Activated CD4-positive, alpha-beta T cell treated with anti-CD3 and anti-CD28 coated beads, Interleukin-2, amount 50 U/mL, for 1 hour (primary cell): ENCODE measurements around the gene PIP5KL1.
"Not testable (repeated sequence)": the region's sequence is repeated elsewhere in the genome, so short reads cannot be mapped to it uniquely, and the experiment has no call there.

Source experiments
- DNase-seq: peaks from one replicate; pipeline ENCODE4 v3.0.0-alpha.2; 2020

PIP5KL1 gene

DNA sequence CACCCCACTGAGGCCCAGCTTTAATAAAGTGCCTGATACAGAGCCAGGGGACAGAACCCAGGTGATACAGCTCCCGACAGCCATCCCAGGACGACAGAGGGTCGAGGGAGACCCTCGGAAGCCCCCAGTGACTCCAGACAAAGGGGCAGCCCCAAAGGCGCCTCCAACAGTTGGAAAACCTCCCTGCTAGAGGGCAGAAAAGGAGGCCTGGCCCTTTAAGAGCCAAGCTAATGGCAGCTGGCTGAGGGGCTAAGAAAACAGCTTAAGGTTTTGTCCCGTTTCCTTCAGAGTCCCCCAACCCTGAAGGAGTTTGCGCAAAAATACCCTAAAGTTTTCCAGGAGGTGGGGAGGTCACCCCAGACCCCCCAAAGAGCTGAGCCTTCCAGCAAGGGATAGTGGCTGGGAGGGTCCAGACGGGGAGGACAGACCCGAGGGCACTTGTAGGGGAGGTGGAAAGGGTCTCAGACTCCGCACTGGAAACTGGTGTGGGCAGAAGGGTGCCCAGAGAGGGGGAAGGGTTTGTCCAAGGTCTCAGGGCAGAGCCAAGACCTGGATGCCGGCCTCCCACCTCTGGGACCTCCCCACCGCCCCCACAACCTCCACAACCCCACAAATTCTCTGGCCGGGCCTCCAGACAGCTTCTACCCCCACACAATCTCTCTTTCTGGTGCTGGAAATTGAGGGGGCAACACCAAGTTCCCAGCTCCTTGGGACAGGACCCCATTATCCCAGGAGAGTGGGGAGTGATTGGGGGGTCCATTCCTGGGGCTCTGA is 44.9 kb downstream of the PIP5KL1 start:
- DNase-seq: no peak

DNA sequence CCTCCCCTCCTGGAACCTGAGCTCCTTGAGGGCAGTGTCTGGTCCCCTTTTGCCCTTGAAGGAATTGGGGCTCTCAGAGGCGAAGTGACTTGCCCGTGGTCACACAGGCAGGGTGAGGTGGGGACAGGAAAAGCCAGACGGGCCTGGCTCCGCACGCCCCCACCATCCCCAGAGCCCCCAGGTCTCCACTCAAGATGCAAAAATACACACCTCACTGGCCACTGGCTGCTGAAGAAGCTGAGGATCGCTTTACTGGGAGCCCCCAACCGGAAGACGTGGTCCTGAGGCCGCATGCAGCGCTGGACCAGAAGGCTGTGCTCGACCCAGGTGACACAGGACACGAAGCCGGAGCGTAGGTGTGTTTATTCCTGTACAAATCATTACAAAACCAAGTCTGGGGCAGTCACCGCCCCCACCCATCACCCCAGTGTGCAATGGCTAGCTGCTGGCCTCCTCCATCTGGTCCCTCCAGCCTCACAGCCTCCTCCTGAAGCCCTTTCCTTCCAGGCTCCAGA is 45.5 kb downstream of the PIP5KL1 start:
- no peak for DNase-seq

DNA sequence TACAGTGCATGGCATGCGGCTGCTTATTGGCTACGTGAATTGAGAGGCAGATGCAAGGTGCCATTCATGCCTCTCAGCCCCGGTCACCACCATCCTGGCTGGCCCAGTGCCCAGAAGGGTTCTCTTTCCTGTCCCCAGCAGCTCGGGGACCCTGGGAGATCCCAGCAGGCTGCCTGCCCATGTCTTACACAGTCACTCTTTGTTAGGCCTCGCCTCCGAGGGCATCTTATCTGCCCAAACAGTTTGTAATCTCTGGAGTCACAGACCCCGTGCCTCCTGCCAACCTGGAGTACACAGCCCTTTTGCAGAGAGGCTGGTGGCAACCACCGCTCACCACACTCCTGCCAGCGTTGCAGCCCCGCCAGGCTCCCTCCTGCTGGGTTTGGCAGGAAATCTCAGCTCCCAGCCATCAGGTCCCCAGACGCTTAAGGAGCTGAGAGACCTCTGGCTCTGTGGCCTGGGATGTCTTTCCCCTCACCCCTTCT is 46.1 kb downstream of the PIP5KL1 start:
- DNase-seq: no peak

DNA sequence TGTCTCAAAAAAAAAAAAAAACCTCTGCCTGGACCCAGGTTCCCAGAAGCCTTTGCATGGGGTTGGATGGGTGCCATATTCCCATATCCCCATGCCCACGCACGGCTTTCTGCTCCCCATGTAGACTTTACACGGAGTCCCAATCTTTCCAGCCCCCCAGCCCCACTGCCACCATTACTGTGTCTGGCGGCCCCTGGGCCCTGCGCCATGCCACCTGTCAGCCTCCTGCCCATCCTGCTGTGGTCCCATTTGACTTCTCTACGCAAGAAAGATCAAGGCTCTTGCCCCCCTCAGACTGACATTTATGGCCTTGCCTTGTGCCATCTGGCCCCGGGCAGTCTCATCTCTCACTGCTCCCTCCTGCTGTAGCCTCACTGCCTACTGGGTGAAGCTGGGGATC is 46.6 kb downstream of the PIP5KL1 start:
- no peak for DNase-seq

DNA sequence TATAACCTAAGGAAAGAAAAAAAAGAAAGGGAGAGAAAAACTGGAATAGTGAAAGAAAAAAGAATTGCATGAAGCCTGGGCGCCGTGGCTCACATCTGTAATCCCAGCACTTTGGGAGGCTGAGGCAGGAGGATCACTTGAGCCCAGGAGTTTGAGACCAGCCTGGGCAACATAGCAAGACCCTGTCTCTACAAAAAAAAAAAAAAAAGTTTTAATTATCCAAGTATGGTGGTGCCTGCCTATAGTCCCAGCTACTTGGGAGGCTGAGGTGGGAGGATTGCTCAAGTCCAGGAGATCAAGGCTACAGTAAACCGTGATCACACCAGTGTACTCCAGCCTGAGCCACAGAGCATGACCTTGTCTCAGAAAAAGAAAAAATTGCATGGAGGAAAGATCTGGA is 48.9 kb downstream of the PIP5KL1 start:
- not testable (repeated sequence) for DNase-seq

DNA sequence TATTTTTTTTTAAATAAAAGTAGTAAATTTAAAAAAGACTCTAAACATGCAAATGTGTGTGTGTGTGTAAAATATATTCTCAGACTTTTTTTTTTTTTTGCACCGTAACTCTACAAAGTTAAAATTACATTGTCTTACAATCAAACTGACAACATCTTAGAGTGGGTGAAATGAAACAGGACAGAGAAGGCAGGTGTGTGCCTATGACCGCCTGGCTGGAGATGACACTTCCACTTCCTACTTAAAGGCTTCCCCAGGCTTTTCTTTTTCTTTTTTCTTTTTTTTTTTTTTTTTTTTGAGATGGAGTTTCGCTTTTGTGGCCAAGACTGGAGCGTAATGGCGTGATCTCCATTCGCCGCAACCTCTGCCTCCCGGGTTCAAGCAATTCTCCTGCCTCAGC is 50.4 kb downstream of the PIP5KL1 start:
- DNase-seq: no peak

DNA sequence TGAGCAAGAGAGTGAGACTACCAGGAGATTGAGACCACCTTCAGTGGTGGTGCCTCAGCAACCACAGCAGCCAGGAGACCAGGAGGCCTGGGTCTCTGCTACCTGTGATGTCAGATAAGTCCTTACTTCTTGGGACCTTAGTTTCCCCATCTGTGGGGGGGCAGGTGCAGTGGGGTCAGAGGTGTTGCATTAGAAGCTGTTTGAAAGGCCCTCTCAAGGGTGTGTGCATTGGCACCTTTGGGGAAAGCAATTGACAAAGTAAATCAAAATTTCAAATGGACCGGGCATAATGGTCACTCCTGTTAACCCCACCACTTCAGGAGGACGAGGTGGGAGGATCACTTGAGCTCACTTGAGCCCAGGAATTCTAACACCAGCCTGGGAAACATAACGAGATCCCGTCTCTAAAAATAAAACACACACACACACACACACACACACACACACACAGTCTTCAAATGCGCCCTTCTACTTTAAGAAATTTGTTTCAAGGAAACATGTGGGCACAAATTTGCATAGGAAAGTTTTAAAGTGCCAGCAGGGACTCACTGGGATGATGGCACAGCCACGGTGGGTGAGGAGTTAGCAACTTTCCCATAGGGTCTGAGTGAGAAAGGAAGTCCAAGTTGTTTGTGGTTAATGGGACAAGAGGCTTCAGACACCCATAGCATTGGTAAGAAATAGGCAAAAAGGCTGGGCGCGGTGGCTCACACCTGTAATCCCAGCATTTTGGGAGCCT is 51.8 kb downstream of the PIP5KL1 start:
- DNase-seq: no peak

DNA sequence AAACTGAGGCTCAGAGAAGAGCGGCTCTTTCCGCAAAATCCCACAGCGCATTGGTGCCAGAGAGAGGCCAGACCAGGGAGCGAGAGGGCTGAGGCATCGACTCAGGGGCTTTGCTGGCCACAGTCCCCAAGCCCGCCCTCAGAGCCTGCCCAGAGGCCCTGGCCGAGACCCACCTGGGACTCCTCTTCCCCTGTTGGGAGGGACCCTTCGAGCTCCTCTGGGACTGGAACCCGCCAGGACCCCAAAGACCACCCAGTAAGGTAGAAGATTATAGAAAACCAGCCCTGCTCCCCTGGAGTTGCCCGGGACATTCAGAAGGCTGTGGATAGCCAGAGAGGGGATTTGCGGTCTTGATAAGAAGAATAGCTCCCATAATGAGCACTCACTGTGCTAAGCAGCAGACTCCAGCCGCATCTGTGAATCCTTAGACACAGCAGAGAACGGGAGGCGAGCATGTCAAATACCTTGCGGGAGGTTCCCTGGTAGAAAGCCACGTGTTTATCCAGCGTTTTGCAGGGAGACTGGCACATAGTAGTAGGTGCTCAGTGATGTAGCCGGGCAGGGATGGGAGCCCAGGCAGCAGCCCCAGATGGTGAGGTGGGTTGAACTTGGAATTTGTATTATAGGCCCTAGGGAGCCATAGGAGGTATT is 52.5 kb downstream of the PIP5KL1 start:
- DNase-seq: no peak

DNA sequence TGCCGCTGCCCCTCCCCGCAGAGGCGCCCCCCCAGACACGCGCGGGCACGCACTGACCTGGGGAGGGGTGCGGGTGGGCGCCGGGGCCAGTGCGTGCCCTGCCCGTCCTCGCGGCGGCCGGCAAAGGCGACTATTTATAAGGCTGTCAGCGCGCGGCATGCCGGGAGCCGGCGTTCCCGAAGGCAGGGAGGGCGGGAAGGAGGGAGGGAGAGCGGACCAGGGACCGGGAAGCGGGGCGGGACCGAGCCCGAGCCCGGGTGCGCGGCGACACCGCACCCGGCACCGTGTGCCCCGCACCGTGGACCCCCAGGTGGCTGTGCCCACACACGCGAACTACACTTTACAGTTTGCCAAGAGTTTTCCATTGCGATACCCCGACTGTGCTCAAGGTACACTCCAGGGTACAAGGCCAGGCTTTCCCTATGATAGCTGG is 53.0 kb downstream of the PIP5KL1 start, which contains the start of gene AK1:
TSS of gene AK1 (minus strand) at position 110 of the 433 bp plus-strand sequence. CDS start 3,058 bp downstream, outside the sequence.
- DNase-seq: no peak

DNA sequence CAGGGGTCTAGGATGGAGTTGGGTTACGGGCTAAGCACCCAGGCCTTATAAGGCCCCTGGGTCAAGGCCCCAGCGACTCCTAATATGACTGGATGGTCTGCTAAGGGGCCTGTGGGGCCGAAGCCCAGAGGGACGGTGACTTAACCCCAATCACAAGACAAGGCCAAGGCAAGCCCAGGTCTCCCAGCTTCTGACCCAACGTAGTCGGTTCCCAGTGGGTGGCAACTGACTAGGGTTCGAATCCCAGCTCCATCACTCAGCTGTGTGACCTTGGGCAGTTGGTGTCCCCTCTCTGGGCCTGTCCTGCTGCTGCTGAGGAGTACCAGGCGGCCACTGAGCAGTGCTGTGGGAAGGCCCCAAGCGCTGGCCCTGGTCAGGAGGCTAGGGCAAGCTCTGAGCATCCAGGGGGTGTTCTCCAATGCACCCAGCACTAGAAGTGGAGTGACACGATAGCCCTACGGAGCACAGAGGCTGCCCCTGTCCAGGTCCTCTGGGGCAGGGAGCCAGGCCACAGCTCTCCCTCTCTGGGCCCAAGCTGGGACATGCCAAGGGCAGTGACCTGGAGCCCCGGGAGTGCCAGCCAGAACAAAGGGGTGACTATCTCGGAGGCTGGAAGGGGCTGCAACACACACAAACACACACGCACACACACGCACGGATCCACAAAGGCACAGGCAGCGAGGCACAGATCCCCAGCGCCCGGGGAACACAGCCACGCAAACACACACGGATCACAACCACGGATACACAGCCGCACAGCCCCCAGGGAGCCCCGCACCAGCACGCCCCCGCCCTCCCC is 53.6 kb downstream of the PIP5KL1 start:
- no peak for DNase-seq

DNA sequence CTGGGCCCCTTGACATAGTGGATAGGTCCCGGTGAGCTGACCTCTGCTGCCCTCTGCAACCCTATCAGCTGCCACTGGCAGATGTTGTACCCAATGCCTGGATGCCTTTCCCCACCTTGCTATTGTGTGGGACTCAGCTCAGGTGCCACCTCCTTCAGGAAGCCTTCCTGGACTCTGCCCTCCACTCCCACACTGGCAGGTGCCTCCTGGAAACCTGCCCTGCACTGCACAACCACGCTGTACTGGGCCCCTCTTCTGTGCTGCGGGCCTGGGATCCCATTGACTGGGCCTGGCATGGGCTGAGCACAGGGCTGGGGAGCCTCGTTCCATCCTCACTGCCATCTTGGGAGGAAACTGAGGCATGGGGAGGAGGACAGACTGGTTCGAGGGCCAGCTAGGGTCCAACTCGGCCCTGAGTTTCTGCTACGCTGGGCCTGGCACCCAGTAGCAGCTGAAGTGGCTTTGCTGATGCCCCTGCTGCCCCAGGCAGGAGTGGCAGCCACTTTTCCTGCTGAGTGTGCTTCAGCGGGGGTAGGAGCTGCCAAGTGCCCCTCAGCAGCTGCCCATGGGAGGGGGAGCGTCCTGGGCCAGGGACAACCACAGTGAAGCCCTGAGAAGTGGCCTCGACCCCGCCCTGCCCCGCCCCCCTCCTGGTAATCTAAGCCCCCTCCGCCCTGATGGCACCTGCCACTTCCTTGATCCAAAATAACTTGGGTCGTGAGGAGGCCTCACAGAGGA is 54.4 kb downstream of the PIP5KL1 start:
- no peak for DNase-seq

DNA sequence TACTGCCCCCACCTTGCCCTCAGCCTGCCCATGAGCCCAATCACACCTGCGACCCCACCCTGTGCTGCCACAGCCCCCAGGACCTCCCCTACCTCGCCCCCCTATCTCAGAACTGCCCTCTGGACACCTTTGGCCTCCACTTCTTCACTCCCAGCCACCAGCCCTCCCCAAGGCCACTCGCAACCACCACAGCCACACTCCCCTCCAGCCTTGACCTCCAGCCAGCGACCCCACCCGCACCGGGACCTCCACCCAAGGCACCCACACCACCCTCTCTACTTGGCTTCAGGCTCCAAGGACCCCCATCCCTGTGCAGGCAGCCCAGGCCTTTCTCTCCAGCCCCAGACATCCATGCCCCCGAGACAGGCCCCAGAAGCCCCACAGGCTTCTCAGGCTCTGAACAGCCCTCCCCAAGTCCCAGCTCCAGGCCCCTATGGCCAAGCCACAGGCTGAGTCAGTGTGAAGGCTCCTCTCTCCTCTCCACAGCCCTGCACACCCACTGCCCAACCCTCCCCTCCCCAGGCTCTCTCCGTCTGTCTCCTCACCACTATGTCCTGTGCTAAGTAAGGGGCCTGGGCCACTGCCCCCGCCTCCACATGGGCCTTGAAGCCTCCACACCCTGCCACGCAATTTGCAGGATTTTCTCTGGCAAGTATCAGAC is 55.1 kb downstream of the PIP5KL1 start:
- DNase-seq: no peak

DNA sequence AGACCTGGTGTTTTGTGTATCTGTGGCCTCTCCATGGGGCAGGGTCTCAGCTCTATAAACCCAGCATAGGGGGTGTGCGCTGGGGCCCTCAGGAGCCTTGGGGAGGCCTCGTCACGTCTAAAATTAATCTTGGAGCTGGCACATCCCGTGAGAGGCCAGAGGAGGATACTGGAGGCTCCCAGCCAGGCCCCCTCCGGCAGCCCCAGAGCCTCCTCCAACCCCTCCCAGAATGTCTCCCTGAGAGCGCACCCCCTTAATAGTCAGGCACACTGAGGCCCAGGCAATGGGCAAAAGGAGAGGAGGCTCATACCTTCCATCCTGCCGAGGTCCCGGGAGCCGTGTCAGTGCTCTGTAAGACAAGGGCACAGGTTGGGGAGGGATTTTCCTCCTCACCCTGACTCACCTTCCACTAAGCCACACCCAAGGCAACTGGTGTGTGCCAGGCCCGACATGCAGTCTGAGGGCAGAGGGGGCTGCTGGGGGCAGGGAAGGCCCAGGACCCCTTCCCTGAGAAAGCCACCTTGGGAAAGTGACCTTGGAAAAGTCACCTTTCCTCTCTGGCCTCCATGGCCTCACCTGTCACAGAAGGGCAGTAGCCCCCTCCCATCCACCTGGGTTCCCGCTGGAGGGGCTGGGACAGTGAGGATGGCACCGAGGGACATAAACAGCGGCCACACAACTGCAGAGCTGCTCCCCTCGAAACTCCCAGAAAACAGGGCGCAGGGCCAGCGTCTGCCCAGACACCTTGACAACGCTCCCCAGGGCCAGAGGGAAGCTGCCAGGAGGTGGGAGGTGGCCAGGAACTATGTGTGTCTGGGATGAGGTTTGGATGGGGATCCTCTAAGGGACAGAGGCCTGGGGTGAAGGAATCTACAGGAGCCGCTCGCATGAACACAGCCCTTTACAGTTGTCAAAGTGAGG is 56.0 kb downstream of the PIP5KL1 start:
- no peak for DNase-seq

DNA sequence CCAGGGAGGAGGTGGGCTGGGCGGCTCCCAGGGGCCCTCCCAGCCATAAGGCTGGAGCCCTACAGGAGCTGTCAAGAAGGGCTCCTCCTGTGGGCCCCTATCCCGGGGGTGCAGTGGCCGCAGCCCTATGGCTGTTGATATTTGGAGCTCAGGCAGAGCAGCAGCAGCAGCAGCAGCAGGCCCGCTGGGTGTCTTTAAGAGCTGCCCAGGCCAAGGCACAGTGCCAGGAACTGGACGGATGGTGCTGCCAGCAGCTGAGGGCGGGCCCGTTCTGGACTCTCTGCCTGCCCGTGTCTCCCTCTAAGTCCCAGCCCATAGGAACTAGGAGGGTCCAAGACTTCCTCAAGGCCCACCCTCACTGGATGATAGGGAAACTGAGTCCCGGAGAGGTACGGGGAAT is 56.7 kb downstream of the PIP5KL1 start:
- DNase-seq: no peak

DNA sequence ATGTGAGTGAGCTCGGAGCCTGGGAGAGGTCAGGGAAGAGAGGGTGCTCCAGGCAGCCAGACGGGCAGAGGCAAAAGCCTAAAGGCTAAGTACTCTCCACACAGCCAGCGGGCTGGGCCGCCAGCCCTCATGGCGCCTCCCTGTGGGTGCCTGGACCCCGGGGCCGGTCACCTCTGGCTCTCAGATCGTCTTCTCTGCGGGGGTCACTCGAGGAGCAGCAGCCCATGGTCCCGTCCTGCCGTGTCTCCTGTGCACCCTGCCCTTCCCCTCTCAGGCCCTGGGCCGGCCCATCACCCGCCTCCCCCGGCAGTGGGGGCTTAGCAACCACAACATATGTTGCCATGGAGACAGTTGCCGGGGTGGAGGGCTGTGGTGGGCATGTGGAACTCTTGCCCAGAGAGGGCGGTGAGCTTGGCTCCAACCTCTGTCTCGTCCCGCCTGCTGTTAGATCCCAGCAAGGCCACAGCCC is 57.3 kb downstream of the PIP5KL1 start:
- DNase-seq: no peak

DNA sequence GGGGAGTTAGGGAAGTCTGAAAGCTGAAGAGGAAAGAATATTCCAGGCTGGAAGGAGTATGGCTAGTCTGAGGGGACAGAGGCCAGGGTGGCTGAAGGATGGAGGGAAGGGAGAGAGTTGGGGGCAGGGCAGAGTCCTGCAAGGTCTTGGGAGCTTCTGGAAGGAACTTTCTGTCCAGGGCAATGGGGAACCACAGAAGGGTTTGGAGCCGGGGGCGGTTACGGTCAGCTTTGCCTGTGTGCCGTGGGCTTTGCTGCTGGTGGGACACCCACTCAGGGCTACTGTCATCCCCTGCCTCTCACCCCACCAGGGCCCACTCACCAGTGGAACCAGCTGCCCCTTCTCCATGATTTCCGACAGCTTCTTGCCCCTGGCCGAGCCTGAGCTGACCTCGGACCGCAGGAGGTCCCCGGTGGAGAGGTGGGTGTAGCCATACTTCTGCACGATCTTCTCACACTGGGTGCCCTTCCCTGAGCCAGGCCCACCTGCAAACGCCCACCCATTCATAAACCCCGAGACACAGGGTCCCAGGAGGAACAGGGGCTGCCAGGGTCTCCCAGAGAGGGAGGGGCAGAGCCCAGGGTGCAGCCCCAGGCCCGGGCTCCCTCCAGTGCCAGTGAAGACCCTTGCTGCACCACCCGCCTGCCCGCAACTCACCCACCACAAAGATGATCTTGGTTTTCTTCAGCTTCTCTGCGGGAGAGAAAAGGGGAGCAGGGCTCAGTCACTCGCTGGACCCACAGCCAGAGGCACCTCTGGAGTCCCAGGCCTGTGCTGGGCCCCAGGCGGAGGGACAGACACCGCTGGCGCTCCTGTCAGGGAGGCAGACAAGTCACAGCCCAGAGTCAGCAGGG is 58.0 kb downstream of the PIP5KL1 start:
- no peak for DNase-seq

DNA sequence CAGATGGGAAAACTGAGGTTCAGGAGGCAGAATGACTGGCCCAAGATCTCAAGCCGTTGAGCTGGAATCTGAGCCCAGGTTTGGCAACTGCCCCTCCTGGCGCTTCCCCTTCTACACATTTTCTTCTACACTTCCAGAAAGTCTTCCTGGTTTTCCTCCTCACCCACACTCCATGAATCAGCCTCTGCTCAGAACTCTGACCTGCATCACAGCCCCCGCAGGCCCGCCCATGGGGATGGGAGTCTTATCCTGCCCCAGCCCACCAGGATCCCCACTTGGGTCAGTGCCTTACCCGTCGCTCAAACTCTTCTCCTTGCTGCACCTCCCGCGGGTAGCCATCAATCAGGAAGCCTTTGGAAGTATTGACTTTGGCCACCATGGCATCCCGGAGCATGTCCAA is 59.0 kb downstream of the PIP5KL1 start:
- DNase-seq: no peak

DNA sequence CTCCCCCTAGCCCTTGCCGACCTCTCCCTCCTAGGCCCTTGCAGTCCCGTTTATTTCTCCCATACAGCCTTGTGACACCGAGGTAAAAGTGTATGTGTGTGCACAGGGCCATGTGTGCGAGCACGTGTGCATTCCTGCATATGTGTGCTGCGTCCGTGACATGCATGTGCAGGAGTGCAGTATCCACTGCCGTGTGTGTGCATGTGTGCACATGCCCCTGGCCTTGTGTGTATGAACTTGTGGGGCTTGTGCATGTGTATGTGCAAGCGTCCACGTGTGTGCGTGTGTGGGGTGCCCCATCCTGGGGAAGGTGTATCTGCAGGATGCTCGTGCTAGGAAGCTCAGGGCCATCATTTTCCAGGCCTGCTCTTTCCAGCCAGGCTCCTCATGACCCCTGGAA is 59.7 kb downstream of the PIP5KL1 start:
- DNase-seq: no peak
